Measurements from ENCODE around the gene CCNF. TPM values are rescaled to one million over a fixed set of nuclear protein-coding genes. Genes with fewer than 3 reads are reported as not detected.

Gene CCNF
- total and polyA plus RNA-seq, 9 of the 15 experiments (the other 6 are each of a cell fraction or from before 2014, with no cell fraction given): 4.1 to 70.1 (median 29.5) TPM

DNA sequence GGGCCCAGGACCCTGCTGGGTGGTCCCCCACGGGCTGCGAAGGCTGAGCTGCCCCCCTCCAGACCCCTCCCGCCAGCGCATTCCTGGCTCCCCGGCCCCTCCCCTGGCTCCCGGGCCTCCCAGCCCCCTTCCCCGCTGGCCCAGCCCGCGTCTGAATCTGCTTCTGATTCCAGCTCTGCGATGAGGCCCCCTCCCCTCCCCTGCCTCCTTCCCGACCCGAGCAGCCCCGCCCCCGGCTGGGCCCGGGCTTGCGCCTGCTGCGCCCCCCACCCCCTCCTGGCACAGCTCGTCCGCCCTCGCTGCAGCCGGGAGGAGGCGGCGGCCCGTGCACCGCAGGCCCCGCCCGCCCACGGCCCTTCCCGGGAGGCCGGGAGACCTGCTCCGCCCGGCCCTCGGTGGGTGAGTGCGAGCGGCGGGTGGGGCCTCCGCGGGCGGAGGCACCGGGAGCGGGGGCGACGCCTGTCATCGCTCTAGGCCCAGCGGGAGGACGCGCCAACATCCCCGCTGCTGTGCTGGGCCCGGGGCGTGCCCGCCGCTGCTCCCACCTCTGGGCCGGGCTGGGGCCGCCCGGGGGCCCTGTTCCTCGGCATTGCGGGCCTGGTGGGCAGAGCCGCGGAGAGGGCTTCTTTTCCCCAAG, 41.9 kb downstream of the CCNF start, which contains the start of gene NTN3 (continued):
- TF ChIP-seq CHAMP1 (IDR thresholded peaks at IDR 0.05) (no peak), ZNF316 (IDR thresholded peaks at IDR 0.05) (no peak), ZNF347 (CRISPR knock-in tag; IDR thresholded peaks at IDR 0.05; ENCODE audit: low read depth) (no peak), POU5F1 (IDR thresholded peaks at IDR 0.05; ENCODE audit: borderline replicate concordance, low read depth, low read length, partially characterized antibody) (no peak), RFX5 (IDR thresholded peaks at IDR 0.05; ENCODE audit: low read depth, low read length) (no peak), ZBTB7A (IDR thresholded peaks at IDR 0.05; ENCODE audit: borderline replicate concordance, control insufficient read depth, low read depth, low read length) (peak; percentile 25; the same call in 1 of the 2 replicates), TARDBP (IDR thresholded peaks at IDR 0.05) (no peak), SPI1 (IDR thresholded peaks at IDR 0.05; ENCODE audit: borderline replicate concordance, low read depth, low read length) (no peak), ETS2 (tag; IDR thresholded peaks at IDR 0.05; ENCODE audit: borderline replicate concordance, poor library complexity, severe bottlenecking) (no peak), JUNB (CRISPR knock-in tag; conservative IDR thresholded peaks at IDR 0.05) (no peak), POLR2G (IDR thresholded peaks at IDR 0.05; ENCODE audit: low read depth, low read length) (peak; percentile 63), MXI1 (IDR thresholded peaks at IDR 0.05; ENCODE audit: low read depth, low read length) (no peak), EGR1 (conservative IDR thresholded peaks at IDR 0.05) (peak; percentile 55)
- TF ChIP-seq, protein P1, sequence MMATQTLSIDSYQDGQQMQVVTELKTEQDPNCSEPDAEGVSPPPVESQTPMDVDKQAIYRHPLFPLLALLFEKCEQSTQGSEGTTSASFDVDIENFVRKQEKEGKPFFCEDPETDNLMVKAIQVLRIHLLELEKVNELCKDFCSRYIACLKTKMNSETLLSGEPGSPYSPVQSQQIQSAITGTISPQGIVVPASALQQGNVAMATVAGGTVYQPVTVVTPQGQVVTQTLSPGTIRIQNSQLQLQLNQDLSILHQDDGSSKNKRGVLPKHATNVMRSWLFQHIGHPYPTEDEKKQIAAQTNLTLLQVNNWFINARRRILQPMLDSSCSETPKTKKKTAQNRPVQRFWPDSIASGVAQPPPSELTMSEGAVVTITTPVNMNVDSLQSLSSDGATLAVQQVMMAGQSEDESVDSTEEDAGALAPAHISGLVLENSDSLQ (IDR thresholded peaks at IDR 0.05): no peak
- TF ChIP-seq, protein P2, sequence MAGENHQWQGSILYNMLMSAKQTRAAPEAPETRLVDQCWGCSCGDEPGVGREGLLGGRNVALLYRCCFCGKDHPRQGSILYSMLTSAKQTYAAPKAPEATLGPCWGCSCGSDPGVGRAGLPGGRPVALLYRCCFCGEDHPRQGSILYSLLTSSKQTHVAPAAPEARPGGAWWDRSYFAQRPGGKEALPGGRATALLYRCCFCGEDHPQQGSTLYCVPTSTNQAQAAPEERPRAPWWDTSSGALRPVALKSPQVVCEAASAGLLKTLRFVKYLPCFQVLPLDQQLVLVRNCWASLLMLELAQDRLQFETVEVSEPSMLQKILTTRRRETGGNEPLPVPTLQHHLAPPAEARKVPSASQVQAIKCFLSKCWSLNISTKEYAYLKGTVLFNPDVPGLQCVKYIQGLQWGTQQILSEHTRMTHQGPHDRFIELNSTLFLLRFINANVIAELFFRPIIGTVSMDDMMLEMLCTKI (IDR thresholded peaks at IDR 0.05; ENCODE audit: partially characterized antibody): no peak
- TF ChIP-seq, protein P3, sequence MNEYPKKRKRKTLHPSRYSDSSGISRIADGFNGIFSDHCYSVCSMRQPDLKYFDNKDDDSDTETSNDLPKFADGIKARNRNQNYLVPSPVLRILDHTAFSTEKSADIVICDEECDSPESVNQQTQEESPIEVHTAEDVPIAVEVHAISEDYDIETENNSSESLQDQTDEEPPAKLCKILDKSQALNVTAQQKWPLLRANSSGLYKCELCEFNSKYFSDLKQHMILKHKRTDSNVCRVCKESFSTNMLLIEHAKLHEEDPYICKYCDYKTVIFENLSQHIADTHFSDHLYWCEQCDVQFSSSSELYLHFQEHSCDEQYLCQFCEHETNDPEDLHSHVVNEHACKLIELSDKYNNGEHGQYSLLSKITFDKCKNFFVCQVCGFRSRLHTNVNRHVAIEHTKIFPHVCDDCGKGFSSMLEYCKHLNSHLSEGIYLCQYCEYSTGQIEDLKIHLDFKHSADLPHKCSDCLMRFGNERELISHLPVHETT (CRISPR knock-in tag; conservative IDR thresholded peaks at IDR 0.05 in 1 of 2, IDR thresholded peaks at IDR 0.05 in 1 of 2): peak in 1 of 2 experiments; percentile 48; a peak in 1 of 4 replicates
- TF ChIP-seq, protein P4, sequence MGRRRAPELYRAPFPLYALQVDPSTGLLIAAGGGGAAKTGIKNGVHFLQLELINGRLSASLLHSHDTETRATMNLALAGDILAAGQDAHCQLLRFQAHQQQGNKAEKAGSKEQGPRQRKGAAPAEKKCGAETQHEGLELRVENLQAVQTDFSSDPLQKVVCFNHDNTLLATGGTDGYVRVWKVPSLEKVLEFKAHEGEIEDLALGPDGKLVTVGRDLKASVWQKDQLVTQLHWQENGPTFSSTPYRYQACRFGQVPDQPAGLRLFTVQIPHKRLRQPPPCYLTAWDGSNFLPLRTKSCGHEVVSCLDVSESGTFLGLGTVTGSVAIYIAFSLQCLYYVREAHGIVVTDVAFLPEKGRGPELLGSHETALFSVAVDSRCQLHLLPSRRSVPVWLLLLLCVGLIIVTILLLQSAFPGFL (CRISPR knock-in tag; IDR thresholded peaks at IDR 0.05): no peak
- TF ChIP-seq, protein P5, sequence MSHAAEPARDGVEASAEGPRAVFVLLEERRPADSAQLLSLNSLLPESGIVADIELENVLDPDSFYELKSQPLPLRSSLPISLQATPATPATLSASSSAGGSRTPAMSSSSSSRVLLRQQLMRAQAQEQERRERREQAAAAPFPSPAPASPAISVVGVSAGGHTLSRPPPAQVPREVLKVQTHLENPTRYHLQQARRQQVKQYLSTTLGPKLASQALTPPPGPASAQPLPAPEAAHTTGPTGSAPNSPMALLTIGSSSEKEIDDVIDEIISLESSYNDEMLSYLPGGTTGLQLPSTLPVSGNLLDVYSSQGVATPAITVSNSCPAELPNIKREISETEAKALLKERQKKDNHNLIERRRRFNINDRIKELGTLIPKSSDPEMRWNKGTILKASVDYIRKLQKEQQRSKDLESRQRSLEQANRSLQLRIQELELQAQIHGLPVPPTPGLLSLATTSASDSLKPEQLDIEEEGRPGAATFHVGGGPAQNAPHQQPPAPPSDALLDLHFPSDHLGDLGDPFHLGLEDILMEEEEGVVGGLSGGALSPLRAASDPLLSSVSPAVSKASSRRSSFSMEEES (CRISPR knock-in tag; IDR thresholded peaks at IDR 0.05): no peak

Measured in K562 (cell line).